Mammary epithelial cell (primary cell): Measurements from ENCODE around the gene TMEM82.

Experiments
- EZH2 ChIP-seq: IDR thresholded peaks from 2 replicates; pipeline ENCODE4 v1.6.1; 2012; ENCODE audit warnings: low read length, inconsistent platforms, borderline replicate concordance
- TF ChIP-seq, protein P1 (sequence below), 2 donors: IDR thresholded peaks in 1 of 2; conservative IDR thresholded peaks in 1 of 2; 2 replicates each; pipeline ENCODE4 v1.5.1; 2011 to 2012; ENCODE audit warnings: inconsistent platforms in 2 of 2, low read length in 2 of 2, mild to moderate bottlenecking in 2 of 2, control low read depth in 1 of 2, low read depth in 1 of 2; ENCODE audit not compliant: insufficient read depth in 1 of 2; ENCODE audit errors: extremely low read depth in 1 of 2

DNA sequence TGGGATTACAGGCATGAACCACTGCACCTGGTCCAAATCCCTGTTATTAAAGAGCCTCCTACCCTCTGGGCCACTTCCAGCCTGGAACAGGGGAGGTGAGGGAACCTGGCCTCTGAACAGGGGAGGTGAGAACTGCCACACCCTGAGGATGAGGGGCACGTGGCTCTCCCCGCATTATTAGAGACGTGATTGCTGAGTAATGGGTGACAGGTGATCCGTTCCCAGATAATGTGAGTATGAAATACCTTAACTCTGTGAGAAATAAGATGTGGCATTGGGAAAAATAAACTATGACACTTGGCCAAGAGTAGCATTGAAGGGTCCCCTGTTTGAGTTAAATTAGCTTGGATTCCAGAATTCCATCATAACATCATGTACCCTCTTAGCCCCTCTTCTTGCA, 19.9 kb upstream of the TMEM82 start:
- TF ChIP-seq, protein P1, sequence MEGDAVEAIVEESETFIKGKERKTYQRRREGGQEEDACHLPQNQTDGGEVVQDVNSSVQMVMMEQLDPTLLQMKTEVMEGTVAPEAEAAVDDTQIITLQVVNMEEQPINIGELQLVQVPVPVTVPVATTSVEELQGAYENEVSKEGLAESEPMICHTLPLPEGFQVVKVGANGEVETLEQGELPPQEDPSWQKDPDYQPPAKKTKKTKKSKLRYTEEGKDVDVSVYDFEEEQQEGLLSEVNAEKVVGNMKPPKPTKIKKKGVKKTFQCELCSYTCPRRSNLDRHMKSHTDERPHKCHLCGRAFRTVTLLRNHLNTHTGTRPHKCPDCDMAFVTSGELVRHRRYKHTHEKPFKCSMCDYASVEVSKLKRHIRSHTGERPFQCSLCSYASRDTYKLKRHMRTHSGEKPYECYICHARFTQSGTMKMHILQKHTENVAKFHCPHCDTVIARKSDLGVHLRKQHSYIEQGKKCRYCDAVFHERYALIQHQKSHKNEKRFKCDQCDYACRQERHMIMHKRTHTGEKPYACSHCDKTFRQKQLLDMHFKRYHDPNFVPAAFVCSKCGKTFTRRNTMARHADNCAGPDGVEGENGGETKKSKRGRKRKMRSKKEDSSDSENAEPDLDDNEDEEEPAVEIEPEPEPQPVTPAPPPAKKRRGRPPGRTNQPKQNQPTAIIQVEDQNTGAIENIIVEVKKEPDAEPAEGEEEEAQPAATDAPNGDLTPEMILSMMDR (conservative IDR thresholded peaks at IDR 0.05 in 1 of 2, IDR thresholded peaks at IDR 0.05 in 1 of 2; ENCODE audit: extremely low read depth in 1 of 2, insufficient read depth in 1 of 2, low read depth in 1 of 2, low read length in 2 of 2), result no peak
- TF ChIP-seq EZH2, result no peak
